CD8-positive, alpha-beta memory T cell (primary cell): ENCODE data around the gene ADAMTS13. TPM values are rescaled to one million over a fixed set of nuclear protein-coding genes. Genes with fewer than 3 reads are reported as not detected.

ENCODE experiments used
- polyA plus RNA-seq: library from polyadenylated mRNA; unstranded; fragments of 300-500 nt; fragmentation: Illumina TruSeq; gene quantifications from one replicate; pipeline ENCODE4 v1.2.3, GENCODE V29; 2021
- total RNA-seq, 2 experiments: library from RNA; stranded (reverse); gene quantifications; one replicate each; pipeline ENCODE4 v1.2.3, GENCODE V29; 2021

ADAMTS13 gene
- total and polyA plus RNA-seq, 3 experiments from 2014 or later, result 0.32 to 1.1 (median 1.0) TPM

Other genes starting within 250 kb of the ADAMTS13 start
- gene OBP2B, start 213.1 kb upstream of the ADAMTS13 start, total RNA-seq, result not detected
- not detected for gene OBP2B, start 213.1 kb upstream of the ADAMTS13 start, polyA plus RNA-seq
- not detected for gene ABO, start 147.2 kb upstream of the ADAMTS13 start, total RNA-seq
- not detected for gene ABO, start 147.2 kb upstream of the ADAMTS13 start, polyA plus RNA-seq
- 10 to 100 TPM; 30.9 to 32.0 TPM for gene SURF6, start 86.2 kb upstream of the ADAMTS13 start, total RNA-seq
- gene SURF6, start 86.2 kb upstream of the ADAMTS13 start, polyA plus RNA-seq, result 15.1 TPM
- gene MED22, start 74.2 kb upstream of the ADAMTS13 start, total RNA-seq, result 10 to 100 TPM; 43.3 to 46.3 TPM
- 19.0 TPM for gene MED22, start 74.2 kb upstream of the ADAMTS13 start, polyA plus RNA-seq
- 1,000 to 10,000 TPM; 3,139 to 3,155 TPM for gene RPL7A, start 74.1 kb upstream of the ADAMTS13 start, total RNA-seq
- 1,038 TPM for gene RPL7A, start 74.1 kb upstream of the ADAMTS13 start, polyA plus RNA-seq
- gene SURF1, start 65.9 kb upstream of the ADAMTS13 start, total RNA-seq, result 10 to 100 TPM; 35.9 to 37.8 TPM
- 110 TPM for gene SURF1, start 65.9 kb upstream of the ADAMTS13 start, polyA plus RNA-seq
- 10 to 100 TPM; 34.9 to 35.2 TPM for gene SURF2, start 65.8 kb upstream of the ADAMTS13 start, total RNA-seq
- gene SURF2, start 65.8 kb upstream of the ADAMTS13 start, polyA plus RNA-seq, result 46.6 TPM
- 100 to 1,000 TPM; 239 to 250 TPM for gene SURF4, start 46.3 kb upstream of the ADAMTS13 start, total RNA-seq
- 202 TPM for gene SURF4, start 46.3 kb upstream of the ADAMTS13 start, polyA plus RNA-seq
- gene STKLD1, start 46.0 kb upstream of the ADAMTS13 start, total RNA-seq, result under 1 TPM; 0.24 to 0.91 TPM
- 0.75 TPM for gene STKLD1, start 46.0 kb upstream of the ADAMTS13 start, polyA plus RNA-seq
- 10 to 100 TPM; 52.4 to 56.4 TPM for gene REXO4, start 4.4 kb upstream of the ADAMTS13 start, total RNA-seq
- 25.8 TPM for gene REXO4, start 4.4 kb upstream of the ADAMTS13 start, polyA plus RNA-seq
- gene CACFD1, start 37.6 kb downstream of the ADAMTS13 start, total RNA-seq, result 1 to 10 TPM; 1.3 to 2.5 TPM
- 2.6 TPM for gene CACFD1, start 37.6 kb downstream of the ADAMTS13 start, polyA plus RNA-seq
- 10 to 100 TPM; 15.5 to 16.3 TPM for gene SLC2A6, start 56.7 kb downstream of the ADAMTS13 start, total RNA-seq
- gene SLC2A6, start 56.7 kb downstream of the ADAMTS13 start, polyA plus RNA-seq, result 4.0 TPM
- not detected for gene MYMK, start 102.6 kb downstream of the ADAMTS13 start, total RNA-seq
- not detected for gene MYMK, start 102.6 kb downstream of the ADAMTS13 start, polyA plus RNA-seq
- gene ADAMTSL2, start 112.3 kb downstream of the ADAMTS13 start, total RNA-seq, result not detected
- not detected for gene ADAMTSL2, start 112.3 kb downstream of the ADAMTS13 start, polyA plus RNA-seq
- gene FAM163B, start 187.0 kb downstream of the ADAMTS13 start, total RNA-seq, result not detected
- gene FAM163B, start 187.0 kb downstream of the ADAMTS13 start, polyA plus RNA-seq, result not detected
- not detected for gene DBH, start 214.0 kb downstream of the ADAMTS13 start, total RNA-seq
- not detected for gene DBH, start 214.0 kb downstream of the ADAMTS13 start, polyA plus RNA-seq